ENCODE results near the gene ELOVL5. TPM values are rescaled to one million over a fixed set of nuclear protein-coding genes. Genes with fewer than 3 reads are reported as not detected.

ELOVL5 gene
- total RNA-seq, 2 donors from 2014 or later, result 103 to 108 TPM

- H3K9me3 ChIP-seq (ENCODE audit: control insufficient read depth, low read length), result no peaks in the 10 kb centered on the region
- DNase-seq, result no peak
- Mint-ChIP-seq H3K27ac (no peak overlapping the region), H3K4me3 (no peak overlapping the region), H3K9me3 (no peaks in the 10 kb centered on the region), H3K4me1 (peaks cover 33% of the 10 kb centered on the region), H3K27me3 (ENCODE audit: insufficient read depth) (no peaks in the 10 kb centered on the region), H3K36me3 (ENCODE audit: low read depth) (peaks cover 3% of the 10 kb centered on the region)
- H3K27ac ChIP-seq (ENCODE audit: low read depth, low read length), result no peak overlapping the region
- no peak for TF ChIP-seq CTCF (conservative IDR thresholded peaks at IDR 0.05)
- H3K9ac ChIP-seq (ENCODE audit: extremely low read depth, low read length, poor library complexity, severe bottlenecking), result no peak overlapping the region
- no peak overlapping the region for H3K4me3 ChIP-seq (ENCODE audit: low read length)
- H3K4me1 ChIP-seq (ENCODE audit: control insufficient read depth, insufficient read depth, low read length), result peaks cover 3% of the 10 kb centered on the region
- no peaks in the 10 kb centered on the region for H3K27me3 ChIP-seq (ENCODE audit: control insufficient read depth, insufficient read depth, low read length, poor library complexity, severe bottlenecking)
- H3K36me3 ChIP-seq (ENCODE audit: control insufficient read depth, insufficient read depth, low read length), result peaks cover 6% of the 10 kb centered on the region
- 79% methylated on average over 3 of the region's 3 CpGs; no CpG with 5 or more reads in 1 of the 2 experiments for WGBS, 2 experiments (ENCODE audit: insufficient coverage in 1 of 2, insufficient read length in 1 of 2)
These were observed 5.7 kb downstream of the ELOVL5 start for GRCh38 chr6:53343092-53343491.

- no peak overlapping the region for H3K27ac Mint-ChIP-seq
- DNase-seq, result no peak
- no peak overlapping the region for H3K9ac ChIP-seq (ENCODE audit: extremely low read depth, low read length, poor library complexity, severe bottlenecking)
- H3K36me3 Mint-ChIP-seq (ENCODE audit: low read depth), result peaks cover 7% of the 10 kb centered on the region
- H3K36me3 ChIP-seq (ENCODE audit: control insufficient read depth, insufficient read depth, low read length), result peaks cover 12% of the 10 kb centered on the region
- no peaks in the 10 kb centered on the region for H3K9me3 ChIP-seq (ENCODE audit: control insufficient read depth, low read length)
- 96% methylated on average over 2 of the region's 2 CpGs; no CpG with 5 or more reads in 1 of the 2 experiments for WGBS, 2 experiments (ENCODE audit: insufficient coverage in 1 of 2, insufficient read length in 1 of 2)
- TF ChIP-seq CTCF (conservative IDR thresholded peaks at IDR 0.05), result no peak
- H3K4me1 Mint-ChIP-seq, result peaks cover 32% of the 10 kb centered on the region
- no peak overlapping the region for H3K27ac ChIP-seq (ENCODE audit: low read depth, low read length)
- no peaks in the 10 kb centered on the region for H3K27me3 ChIP-seq (ENCODE audit: control insufficient read depth, insufficient read depth, low read length, poor library complexity, severe bottlenecking)
- no peak overlapping the region for H3K4me3 ChIP-seq (ENCODE audit: low read length)
- H3K4me3 Mint-ChIP-seq, result no peak overlapping the region
- H3K9me3 Mint-ChIP-seq, result no peaks in the 10 kb centered on the region
- H3K4me1 ChIP-seq (ENCODE audit: control insufficient read depth, insufficient read depth, low read length), result peaks cover 3% of the 10 kb centered on the region
- no peaks in the 10 kb centered on the region for H3K27me3 Mint-ChIP-seq (ENCODE audit: insufficient read depth)
These were observed 6.5 kb downstream of the ELOVL5 start for GRCh38 chr6:53342217-53342616.

- H3K4me3 ChIP-seq (ENCODE audit: low read length), result no peak overlapping the region
- H3K27me3 ChIP-seq (ENCODE audit: control insufficient read depth, insufficient read depth, low read length, poor library complexity, severe bottlenecking), result no peaks in the 10 kb centered on the region
- Mint-ChIP-seq H3K27ac (no peak overlapping the region), H3K27me3 (ENCODE audit: insufficient read depth) (no peaks in the 10 kb centered on the region), H3K36me3 (ENCODE audit: low read depth) (peaks cover 7% of the 10 kb centered on the region), H3K4me3 (no peak overlapping the region), H3K9me3 (no peaks in the 10 kb centered on the region), H3K4me1 (peaks cover 38% of the 10 kb centered on the region)
- no peaks in the 10 kb centered on the region for H3K9me3 ChIP-seq (ENCODE audit: control insufficient read depth, low read length)
- no peak for DNase-seq
- H3K27ac ChIP-seq (ENCODE audit: low read depth, low read length), result no peak overlapping the region
- peaks cover 8% of the 10 kb centered on the region for H3K36me3 ChIP-seq (ENCODE audit: control insufficient read depth, insufficient read depth, low read length)
- H3K9ac ChIP-seq (ENCODE audit: extremely low read depth, low read length, poor library complexity, severe bottlenecking), result no peak overlapping the region
- no peak for TF ChIP-seq CTCF (conservative IDR thresholded peaks at IDR 0.05)
- peaks cover 10% of the 10 kb centered on the region for H3K4me1 ChIP-seq (ENCODE audit: control insufficient read depth, insufficient read depth, low read length)
- 94 to 100% methylated on average over 2 of the region's 2 CpGs for WGBS, 2 experiments (ENCODE audit: insufficient coverage in 1 of 2, insufficient read length in 1 of 2)
These were observed 8.2 kb downstream of the ELOVL5 start for GRCh38 chr6:53340536-53340935.
